Heart right ventricle (tissue), 16 donors: Measurements from ENCODE around the gene LRRC3B. TPM values are rescaled to one million over a fixed set of nuclear protein-coding genes. Genes with fewer than 3 reads are reported as not detected.
A peak's percentile ranks its signal among the peaks of the same experiment; 100 is the strongest.

Experiments
- ATAC-seq, 8 donors: fragments of 200-7000 bp; cut with Tn5 transposase; one replicate each; pipeline ENCODE4 v1.9.1; 2020; ENCODE audit warnings: mild to moderate bottlenecking in 8 of 8, moderate library complexity in 8 of 8, moderate number of reproducible peaks in 1 of 8
- DNase-seq, 2 donors: peaks; one replicate each; pipeline ENCODE4 v3.0.0-alpha.2; 2020
- H3K27ac ChIP-seq, 10 donors: fragments of 200-600 bp; sonication (generic) in 2 of 10; one replicate each; pipeline versions ENCODE4 v1.5.0 to v1.8.0; 2020 to 2022; ENCODE audit warnings: mild to moderate bottlenecking in 3 of 10
- H3K27me3 ChIP-seq, 7 donors: fragments of 200-600 bp; one replicate each; pipeline ENCODE4 v1.8.0; 2021 to 2022; ENCODE audit warnings: mild to moderate bottlenecking in 2 of 7
- H3K36me3 ChIP-seq, 9 donors: fragments of 200-600 bp; sonication (generic) in 1 of 9; one replicate each; pipeline versions ENCODE4 v1.5.0 to v1.8.0; 2020 to 2022; ENCODE audit warnings: mild to moderate bottlenecking in 2 of 9
- H3K4me1 ChIP-seq, 9 donors: fragments of 200-600 bp; sonication (generic) in 1 of 9; one replicate each; pipeline versions ENCODE4 v1.5.0 to v1.8.0; 2020 to 2022; ENCODE audit warnings: mild to moderate bottlenecking in 4 of 9
- H3K4me3 ChIP-seq, 10 donors: fragments of 200-600 bp; sonication (generic) in 2 of 10; one replicate each; pipeline versions ENCODE4 v1.5.0 to v1.8.0; 2020 to 2022; ENCODE audit warnings: mild to moderate bottlenecking in 7 of 10, moderate library complexity in 2 of 10
- H3K9me3 ChIP-seq, 11 donors: fragments of 200-600 bp in 10 of 11; sonication (generic) in 2 of 11; one replicate each; pipeline versions ENCODE4 v1.5.0 to v1.8.0; 2013 to 2022; ENCODE audit warnings: mild to moderate bottlenecking in 2 of 11, control low read depth in 1 of 11, moderate library complexity in 1 of 11
- WGBS, 2 donors: extraction: QIAGEN DNeasy Blood & Tissue Kit; methylation state at CpG; one replicate each; pipeline ENCODE4 v1.1.7; 2013; ENCODE audit warnings: inconsistent platforms in 1 of 2; 5-methylcytosine and 5-hydroxymethylcytosine counted together
- intact Hi-C, 10 donors: fragments of 100-400 bp; cut with DNase I; formaldehyde crosslinking; loops; one replicate each; pipeline versions ENCODE4 v1.11.1 to v1.14.2; 2022
- polyA plus RNA-seq, 2 donors: library from polyadenylated mRNA; stranded (reverse); fragments of 200-250 nt; gene quantifications; one replicate each; pipeline ENCODE4 v1.2.3, GENCODE V29; 2013
- total RNA-seq, 10 donors: library from RNA; stranded (reverse); fragmentation: NEBNext Ultra II Directional in 3 of 10; extraction: Animal tissue kit (Norgen Biotek cat#: 25700) in 3 of 10; gene quantifications; one replicate each; pipeline versions ENCODE4 v1.2.1 to v1.2.4, GENCODE V29; 2021 to 2023
- TF ChIP-seq, protein P1 (sequence below), 9 donors: fragments of 200-600 bp; sonication (generic) in 2 of 9; IDR thresholded peaks; one replicate each; pipeline versions ENCODE4 v1.5.0 to v1.8.0; 2021 to 2022; ENCODE audit warnings: antibody characterized with exemption in 9 of 9, mild to moderate bottlenecking in 5 of 9, moderate library complexity in 1 of 9
- donor health status: Arrhythmogenic right ventricular cardiomyopathy.
- donor health status: ischemic (EF 13 %, LVEDD 7.1; RV severe dilation, severe dysfunction).
- donor health status: healthy with polysubstance abuse.
- donor health status: DM: no; HTN: yes; CAD: no.
- donor health status: DM: no; HTN: no; CAD: no.
- donor health status: ischemic (EF 25% LVEDD 6.9; RV normal size, moderate dysfunction).
- donor health status: ischemic (EF 25% LVEDD 5.7; RV mildly dilated, moderate dysfunction).
- donor health status: healthy.
- donor health status: DM: yes; HTN: yes; CAD: no.
- donor health status: Ischemic cardiomyopathy.
- donor health status: ischemic (EF 35%, LVEDD 5.7; RV mildly dilated, moderate dysfunction).
- donor health status: nonischemic (EF 11% LVEDD 7.7; RV severe dilation, severe dysfunction).
- donor health status: DM: yes; HTN: yes; CAD: no.
- donor health status: PGD.
- donor health status: ischemic (EF 29% LVEDD 5.4; RV normal size, mild dysfunction).
- donor health status: nonischemic (EF 23%, LVEDD 6.1; RV moderate dilation, normal function).

LRRC3B gene
- total and polyA plus RNA-seq, 12 donors: 0.04 to 0.55 (median 0.17) TPM; not detected in 3

DNA sequence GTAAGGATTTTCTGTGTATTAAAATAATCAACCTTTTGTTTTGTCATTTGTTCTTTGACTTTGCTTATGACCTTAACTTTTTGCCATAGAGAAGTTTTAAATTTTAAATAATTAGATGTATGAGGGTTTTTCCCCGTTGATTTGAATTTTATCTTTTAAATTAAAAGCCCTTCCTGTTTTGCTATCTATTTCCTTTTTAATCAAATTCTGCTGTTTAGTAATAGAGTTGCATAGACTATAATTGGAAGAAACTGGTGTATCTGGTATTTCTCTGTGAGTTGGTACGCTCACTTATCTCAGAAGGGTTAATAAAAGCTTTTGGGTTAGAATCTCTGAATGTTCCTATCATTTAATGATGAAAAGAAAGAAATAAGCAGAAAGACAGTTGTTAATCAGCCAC lies 82.2 kb downstream of the LRRC3B start:
- Histone ChIP-seq H3K27me3 (no peaks in the 10 kb centered on the region), H3K4me3 (no peak overlapping the region), H3K27ac (no peak overlapping the region), H3K4me1 (no peaks in the 10 kb centered on the region), H3K36me3 (no peaks in the 10 kb centered on the region), H3K9me3 (no peaks in the 10 kb centered on the region)
- no peak for DNase-seq
- 78 to 84% methylated on average over 2 of the region's 2 CpGs for WGBS, 2 donors
- TF ChIP-seq, protein P1, sequence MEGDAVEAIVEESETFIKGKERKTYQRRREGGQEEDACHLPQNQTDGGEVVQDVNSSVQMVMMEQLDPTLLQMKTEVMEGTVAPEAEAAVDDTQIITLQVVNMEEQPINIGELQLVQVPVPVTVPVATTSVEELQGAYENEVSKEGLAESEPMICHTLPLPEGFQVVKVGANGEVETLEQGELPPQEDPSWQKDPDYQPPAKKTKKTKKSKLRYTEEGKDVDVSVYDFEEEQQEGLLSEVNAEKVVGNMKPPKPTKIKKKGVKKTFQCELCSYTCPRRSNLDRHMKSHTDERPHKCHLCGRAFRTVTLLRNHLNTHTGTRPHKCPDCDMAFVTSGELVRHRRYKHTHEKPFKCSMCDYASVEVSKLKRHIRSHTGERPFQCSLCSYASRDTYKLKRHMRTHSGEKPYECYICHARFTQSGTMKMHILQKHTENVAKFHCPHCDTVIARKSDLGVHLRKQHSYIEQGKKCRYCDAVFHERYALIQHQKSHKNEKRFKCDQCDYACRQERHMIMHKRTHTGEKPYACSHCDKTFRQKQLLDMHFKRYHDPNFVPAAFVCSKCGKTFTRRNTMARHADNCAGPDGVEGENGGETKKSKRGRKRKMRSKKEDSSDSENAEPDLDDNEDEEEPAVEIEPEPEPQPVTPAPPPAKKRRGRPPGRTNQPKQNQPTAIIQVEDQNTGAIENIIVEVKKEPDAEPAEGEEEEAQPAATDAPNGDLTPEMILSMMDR (IDR thresholded peaks at IDR 0.05): no peak
- intact Hi-C loops: loop anchor here in 1 of 10 donors (10.0 kb wide), 1 partner anchor 860 kb away; no protein-coding TSS in a partner anchor
- ATAC-seq: no peak

- WGBS, 2 donors: 75 to 78% methylated on average over 1 of the region's 1 CpG
- no peak overlapping the region for H3K4me3 ChIP-seq
- TF ChIP-seq, protein P1 (IDR thresholded peaks at IDR 0.05): no peak
- intact Hi-C loops: loop anchor here in 1 of 10 donors (10.0 kb wide), 1 partner anchor 864 kb away; no protein-coding TSS in a partner anchor
- DNase-seq: no peak
- H3K4me1 ChIP-seq: peaks cover 0 to 5% (median 0%) of the 10 kb centered on the region in 9 donors
- no peak for ATAC-seq
- H3K27me3 ChIP-seq: no peaks in the 10 kb centered on the region
- H3K9me3 ChIP-seq: no peaks in the 10 kb centered on the region
- H3K36me3 ChIP-seq: no peaks in the 10 kb centered on the region
- H3K27ac ChIP-seq: no peak overlapping the region
Observed at GRCh38 chr3:26708501-26708900, 85.9 kb downstream of the LRRC3B start.

- 40 to 42% methylated on average over 5 of the region's 5 CpGs for WGBS, 2 donors
- TF ChIP-seq, protein P1 (IDR thresholded peaks at IDR 0.05): peak; percentile 50 to 81 (median 73)
- peaks cover 0 to 5% (median 0%) of the 10 kb centered on the region in 9 donors for H3K4me1 ChIP-seq
- H3K36me3 ChIP-seq: no peaks in the 10 kb centered on the region
- peak in 1 of 2 donors; percentile 10 for DNase-seq
- no peak overlapping the region for H3K27ac ChIP-seq
- no peaks in the 10 kb centered on the region for H3K27me3 ChIP-seq
- peaks cover 0 to 7% (median 0%) of the 10 kb centered on the region in 11 donors for H3K9me3 ChIP-seq
- ATAC-seq: peak in 6 of 8 donors; percentile 44 to 76 (median 66)
- intact Hi-C loops: loop anchor here (1.0 to 10.0 kb wide), 11 partner anchors 805 to 1068 kb away; no protein-coding TSS in a partner anchor
- H3K4me3 ChIP-seq: no peak overlapping the region
Observed at GRCh38 chr3:26712211-26713026, 89.8 kb downstream of the LRRC3B start.

DNA sequence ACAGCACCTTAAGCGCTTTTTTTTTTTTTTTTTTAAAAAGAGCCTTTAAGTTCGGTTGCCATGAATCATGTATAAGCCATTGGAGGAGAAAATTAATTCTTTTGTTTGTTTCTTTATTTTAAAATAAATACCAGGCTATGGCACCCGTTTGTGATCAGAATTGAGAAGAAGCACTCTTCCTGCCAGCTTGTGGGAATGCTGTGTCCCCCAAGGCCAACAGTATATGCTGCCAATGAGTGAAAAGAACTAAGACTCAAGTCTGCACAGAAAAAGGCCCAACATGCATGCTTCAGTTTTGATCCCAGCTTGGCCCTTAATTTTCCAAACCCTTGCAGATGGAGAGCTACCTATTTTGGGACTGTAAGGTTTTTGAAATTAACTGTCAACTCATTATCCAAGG lies 90.5 kb downstream of the LRRC3B start:
- WGBS, 2 donors: 80 to 91% methylated on average over 3 of the region's 3 CpGs
- Histone ChIP-seq H3K36me3 (no peaks in the 10 kb centered on the region), H3K4me1 (peaks cover 0 to 5% (median 0%) of the 10 kb centered on the region in 9 donors), H3K27ac (no peak overlapping the region), H3K27me3 (no peaks in the 10 kb centered on the region), H3K4me3 (no peak overlapping the region), H3K9me3 (peaks cover 0 to 7% (median 0%) of the 10 kb centered on the region in 11 donors)
- TF ChIP-seq, protein P1 (IDR thresholded peaks at IDR 0.05): no peak
- DNase-seq (no peak), ATAC-seq (no peak)
- intact Hi-C loops: loop anchor here (2.0 to 10.0 kb wide), 10 partner anchors 806 to 1068 kb away; no protein-coding TSS in a partner anchor
